Adrenal gland (tissue), 19 donors: Measurements from ENCODE around the gene KRTAP1-1. TPM values are rescaled to one million over a fixed set of nuclear protein-coding genes. Genes with fewer than 3 reads are reported as not detected.
"Not testable (repeated sequence)": the region's sequence is repeated elsewhere in the genome, so short reads cannot be mapped to it uniquely, and the experiment has no call there.

Source experiments
- DNase-seq, 7 donors: peaks; one replicate each; pipeline ENCODE4 v3.0.0-alpha.2; 2019 to 2020
- H3K27ac ChIP-seq, 5 donors: fragments of 200-600 bp; sonication (generic) in 4 of 5; 1 replicate in 3 of 5; 2 replicates in 2 of 5; pipeline versions ENCODE4 v1.5.1 to v1.8.0; 2016 to 2020; ENCODE audit warnings: mild to moderate bottlenecking in 1 of 5
- H3K27me3 ChIP-seq: fragments of 200-600 bp; 2 replicates; pipeline ENCODE4 v1.8.0; 2021
- H3K36me3 ChIP-seq, 2 donors: fragments of 200-600 bp; replicated peaks in 1 of 2; 1 replicate in 1 of 2; 2 replicates in 1 of 2; pipeline versions ENCODE4 v1.5.1 to v1.8.0; 2018 to 2022
- H3K4me1 ChIP-seq, 2 donors: fragments of 200-600 bp; replicated peaks in 1 of 2; 1 replicate in 1 of 2; 2 replicates in 1 of 2; pipeline versions ENCODE4 v1.5.1 to v1.8.0; 2018 to 2021
- H3K4me3 ChIP-seq, 4 donors: fragments of 200-600 bp; sonication (generic) in 3 of 4; one replicate each; pipeline ENCODE4 v1.5.1; 2016 to 2018
- H3K9me3 ChIP-seq, 3 donors: fragments of 200-600 bp; sonication (generic) in 1 of 3; replicated peaks in 1 of 3; 1 replicate in 2 of 3; 2 replicates in 1 of 3; pipeline versions ENCODE4 v1.5.1 to v1.8.0; 2016 to 2021
- CTCF ChIP-seq, 6 experiments: fragments of 450-650 bp in 4 of 6; fragments of 200-600 bp in 2 of 6; sonication (generic) in 1 of 6; IDR thresholded peaks; 1 replicate in 5 of 6; 2 replicates in 1 of 6; pipeline versions ENCODE4 v1.5.1 to v1.8.0; 2016 to 2021; ENCODE audit warnings: antibody characterized with exemption in 6 of 6, mild to moderate bottlenecking in 2 of 6, moderate library complexity in 1 of 6
- POLR2A ChIP-seq, 2 donors: fragments of 450-650 bp; IDR thresholded peaks; one replicate each; pipeline ENCODE4 v1.6.1; 2017; ENCODE audit warnings: antibody characterized with exemption in 2 of 2, mild to moderate bottlenecking in 2 of 2, moderate library complexity in 1 of 2
- WGBS, 4 donors: extraction: QIAGEN DNeasy Blood & Tissue Kit in 2 of 4; methylation state at CpG; one replicate each; pipeline versions ENCODE4 v1.1.5 to v1.1.7; 2013 to 2017; 5-methylcytosine and 5-hydroxymethylcytosine counted together
- intact Hi-C, 2 donors: fragments of 100-400 bp; cut with DNase I; formaldehyde crosslinking; loops; one replicate each; pipeline versions ENCODE4 v1.14.1 to v1.15.0; 2022 to 2023
- long read RNA-seq, 10 donors: library from polyadenylated mRNA in 3 of 10; unstranded in 2 of 10; stranded (forward) in 1 of 10; transcript quantifications; one replicate each; pipeline ENCODE4 v2.0.0 and lab custom pipeline, GENCODE V29; 2021 to 2026
- polyA plus RNA-seq, 3 donors: library from polyadenylated mRNA; stranded (reverse); fragments of 200-250 nt in 2 of 3; fragments of 350-450 nt in 1 of 3; fragmentation: Illumina TruSeq in 1 of 3; extraction: RNeasy Lipid Tissue Mini Kit (QIAGEN cat#74804) in 1 of 3; gene quantifications; one replicate each; pipeline ENCODE4 v1.2.3, GENCODE V29; 2013 to 2014
- total RNA-seq, 9 donors: library from RNA; depleted of rRNA in 4 of 9; stranded (reverse); fragments of >200 nt in 4 of 9; fragments of 120-200 nt in 1 of 9; fragmentation: NEBNext Ultra II Directional in 1 of 9; extraction: Animal tissue kit (Norgen Biotek cat#: 25700) in 1 of 9; gene quantifications; one replicate each; pipeline versions ENCODE4 v1.1.0 to v1.2.4, GENCODE V29; 2013 to 2023
- donor health status: healthy with polysubstance abuse.
- donor health status: Bipolar disorder and iron deficiency.
- donor health status: DM: yes; HTN: yes; CAD: no.
- donor health status: DM: no; HTN: no; CAD: no.
- donor health status: DM: no; HTN: no; CAD: no.
- donor health status: DM: yes; HTN: yes; CAD: no.

Gene KRTAP1-1, protein sequence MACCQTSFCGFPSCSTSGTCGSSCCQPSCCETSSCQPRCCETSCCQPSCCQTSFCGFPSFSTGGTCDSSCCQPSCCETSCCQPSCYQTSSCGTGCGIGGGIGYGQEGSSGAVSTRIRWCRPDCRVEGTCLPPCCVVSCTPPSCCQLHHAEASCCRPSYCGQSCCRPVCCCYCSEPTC
- total RNA-seq: not detected
- not detected for polyA plus RNA-seq
- long read RNA-seq, donor 1: 0 reads
- long read RNA-seq, donor 2: 0 reads
- long read RNA-seq, donor 3: 0 reads
- long read RNA-seq, donor 4: 0 reads
- long read RNA-seq, donor 5: 0 reads
- long read RNA-seq, donor 6: 0 reads
- long read RNA-seq, donor 7: 0 reads
- long read RNA-seq, donor 8: 0 reads
- long read RNA-seq, donor 9: 0 reads
- long read RNA-seq, donor 10: 0 reads

- intact Hi-C loops, H3K9me3 ChIP-seq, H3K4me3 ChIP-seq, H3K27me3 ChIP-seq, H3K4me1 ChIP-seq, H3K27ac ChIP-seq, H3K36me3 ChIP-seq: not testable (repeated sequence)
- DNase-seq: peak in 1 of 7 donors; percentile 54
- WGBS, 4 donors: 73 to 82% (median 80%) methylated on average over 8 to 13 of the region's 14 CpGs
Measured at GRCh38 chr17:41040783-41041571, at the start of gene KRTAP1-1. TSS of gene KRTAP1-1 (minus strand) at chr17:41041450. CDS start at chr17:41041397, 53 bp downstream.

GRCh38 chr17:41088760-41089352, 47.6 kb upstream of the KRTAP1-1 start:
- H3K36me3 ChIP-seq, H3K4me1 ChIP-seq, H3K27me3 ChIP-seq, H3K27ac ChIP-seq, intact Hi-C loops, H3K9me3 ChIP-seq, DNase-seq, H3K4me3 ChIP-seq: not testable (repeated sequence)
- WGBS, 4 donors: 40 to 64% (median 54%) methylated on average over 4 of the region's 4 CpGs

GRCh38 chr17:41084100-41084856, 43.0 kb upstream of the KRTAP1-1 start, which contains the start of gene KRTAP4-7:
TSS of gene KRTAP4-7 (plus strand) at chr17:41084150. CDS start at chr17:41084207, 57 bp downstream.
- H3K27me3 ChIP-seq, H3K4me3 ChIP-seq, DNase-seq, H3K4me1 ChIP-seq, H3K36me3 ChIP-seq, H3K9me3 ChIP-seq, H3K27ac ChIP-seq, intact Hi-C loops: not testable (repeated sequence)
- WGBS, 4 donors: 71 to 81% (median 74%) methylated on average over 5 to 14 of the region's 14 CpGs

GRCh38 chr17:41083427-41083826, 42.2 kb upstream of the KRTAP1-1 start:
- H3K4me3 ChIP-seq, intact Hi-C loops, H3K36me3 ChIP-seq, H3K9me3 ChIP-seq, DNase-seq, H3K27ac ChIP-seq, H3K27me3 ChIP-seq, H3K4me1 ChIP-seq: not testable (repeated sequence)
- WGBS, 4 donors: 68 to 87% (median 78%) methylated on average over 2 of the region's 2 CpGs

DNA sequence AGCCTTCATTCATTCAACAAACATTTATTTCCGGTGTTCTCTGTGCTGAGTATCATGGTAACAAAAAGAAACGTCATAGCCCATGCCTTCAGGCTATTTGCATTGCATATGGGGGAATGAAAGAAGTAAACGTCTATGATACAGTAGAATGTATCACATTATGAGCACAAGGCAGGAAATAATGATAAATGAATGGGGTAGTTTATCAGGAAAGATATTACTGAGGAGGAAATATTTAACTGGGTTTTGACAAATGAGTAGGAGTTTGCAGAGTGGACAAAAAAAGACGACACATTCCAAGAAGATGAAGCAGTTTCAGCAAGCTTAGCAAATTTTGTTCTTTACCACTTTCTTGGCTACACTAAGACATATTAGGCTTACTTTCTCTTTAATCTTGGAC, 41.4 kb upstream of the KRTAP1-1 start:
- no peak for DNase-seq
- intact Hi-C loops: no loop called here
- WGBS, 4 donors: 44 to 63% (median 52%) methylated on average over 3 to 4 of the region's 4 CpGs
- Histone ChIP-seq H3K36me3 (no peaks in the 10 kb centered on the region), H3K27me3 (no peaks in the 10 kb centered on the region), H3K4me1 (no peaks in the 10 kb centered on the region), H3K9me3 (no peaks in the 10 kb centered on the region), H3K4me3 (no peak overlapping the region), H3K27ac (no peak overlapping the region)
- TF ChIP-seq CTCF (IDR thresholded peaks at IDR 0.05): no peak
- no peak for TF ChIP-seq POLR2A (IDR thresholded peaks at IDR 0.05)

GRCh38 chr17:41076788-41077187, 35.5 kb upstream of the KRTAP1-1 start:
- no peak overlapping the region for H3K27ac ChIP-seq
- intact Hi-C loops: no loop called here
- TF ChIP-seq POLR2A (IDR thresholded peaks at IDR 0.05): no peak
- no peak for TF ChIP-seq CTCF (IDR thresholded peaks at IDR 0.05)
- no peaks in the 10 kb centered on the region for H3K4me1 ChIP-seq
- no peaks in the 10 kb centered on the region for H3K36me3 ChIP-seq
- H3K4me3 ChIP-seq: no peak overlapping the region
- no peaks in the 10 kb centered on the region for H3K27me3 ChIP-seq
- no peak for DNase-seq
- H3K9me3 ChIP-seq: no peaks in the 10 kb centered on the region
